ENCODE data around the gene MCOLN2. TPM values are rescaled to one million over a fixed set of nuclear protein-coding genes. Genes with fewer than 3 reads are reported as not detected.

The MCOLN2 gene
- total RNA-seq, 1 donor from 2014 or later: 0.96 TPM

DNA sequence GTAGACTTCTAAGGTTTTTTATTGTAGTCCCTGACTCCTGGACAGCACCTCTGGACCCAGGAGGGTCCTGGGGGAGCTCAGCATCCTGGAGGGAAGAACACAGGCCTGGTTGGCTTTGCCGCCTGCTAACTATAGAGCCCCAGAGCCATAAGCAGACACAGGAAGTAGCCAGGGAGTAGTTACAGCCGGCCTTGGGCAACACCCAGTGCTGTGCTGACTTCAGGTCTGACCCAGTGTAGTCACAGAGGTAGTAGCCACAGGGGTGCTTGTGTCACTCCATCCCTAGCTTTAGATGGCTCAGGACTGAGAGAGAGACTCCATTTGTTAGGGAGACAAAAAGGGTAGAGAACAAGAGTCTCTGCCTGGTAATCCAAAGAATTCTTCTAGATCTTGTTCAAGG is 21.9 kb downstream of the MCOLN2 start:
- Mint-ChIP-seq H3K36me3 (peaks cover 2% of the 10 kb centered on the region), H3K27me3 (ENCODE audit: low read depth) (peaks cover 3% of the 10 kb centered on the region), H3K4me3 (no peak overlapping the region), H3K9me3 (peaks cover 24% of the 10 kb centered on the region), H3K27ac (no peak overlapping the region), H3K4me1 (no peaks in the 10 kb centered on the region)
- TF ChIP-seq, protein P1, sequence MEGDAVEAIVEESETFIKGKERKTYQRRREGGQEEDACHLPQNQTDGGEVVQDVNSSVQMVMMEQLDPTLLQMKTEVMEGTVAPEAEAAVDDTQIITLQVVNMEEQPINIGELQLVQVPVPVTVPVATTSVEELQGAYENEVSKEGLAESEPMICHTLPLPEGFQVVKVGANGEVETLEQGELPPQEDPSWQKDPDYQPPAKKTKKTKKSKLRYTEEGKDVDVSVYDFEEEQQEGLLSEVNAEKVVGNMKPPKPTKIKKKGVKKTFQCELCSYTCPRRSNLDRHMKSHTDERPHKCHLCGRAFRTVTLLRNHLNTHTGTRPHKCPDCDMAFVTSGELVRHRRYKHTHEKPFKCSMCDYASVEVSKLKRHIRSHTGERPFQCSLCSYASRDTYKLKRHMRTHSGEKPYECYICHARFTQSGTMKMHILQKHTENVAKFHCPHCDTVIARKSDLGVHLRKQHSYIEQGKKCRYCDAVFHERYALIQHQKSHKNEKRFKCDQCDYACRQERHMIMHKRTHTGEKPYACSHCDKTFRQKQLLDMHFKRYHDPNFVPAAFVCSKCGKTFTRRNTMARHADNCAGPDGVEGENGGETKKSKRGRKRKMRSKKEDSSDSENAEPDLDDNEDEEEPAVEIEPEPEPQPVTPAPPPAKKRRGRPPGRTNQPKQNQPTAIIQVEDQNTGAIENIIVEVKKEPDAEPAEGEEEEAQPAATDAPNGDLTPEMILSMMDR (IDR thresholded peaks at IDR 0.05; ENCODE audit: unreplicated experiment): no peak
- no peak for DNase-seq (ENCODE audit: low spot score in 2 of 2, unreplicated experiment in 2 of 2)

DNA sequence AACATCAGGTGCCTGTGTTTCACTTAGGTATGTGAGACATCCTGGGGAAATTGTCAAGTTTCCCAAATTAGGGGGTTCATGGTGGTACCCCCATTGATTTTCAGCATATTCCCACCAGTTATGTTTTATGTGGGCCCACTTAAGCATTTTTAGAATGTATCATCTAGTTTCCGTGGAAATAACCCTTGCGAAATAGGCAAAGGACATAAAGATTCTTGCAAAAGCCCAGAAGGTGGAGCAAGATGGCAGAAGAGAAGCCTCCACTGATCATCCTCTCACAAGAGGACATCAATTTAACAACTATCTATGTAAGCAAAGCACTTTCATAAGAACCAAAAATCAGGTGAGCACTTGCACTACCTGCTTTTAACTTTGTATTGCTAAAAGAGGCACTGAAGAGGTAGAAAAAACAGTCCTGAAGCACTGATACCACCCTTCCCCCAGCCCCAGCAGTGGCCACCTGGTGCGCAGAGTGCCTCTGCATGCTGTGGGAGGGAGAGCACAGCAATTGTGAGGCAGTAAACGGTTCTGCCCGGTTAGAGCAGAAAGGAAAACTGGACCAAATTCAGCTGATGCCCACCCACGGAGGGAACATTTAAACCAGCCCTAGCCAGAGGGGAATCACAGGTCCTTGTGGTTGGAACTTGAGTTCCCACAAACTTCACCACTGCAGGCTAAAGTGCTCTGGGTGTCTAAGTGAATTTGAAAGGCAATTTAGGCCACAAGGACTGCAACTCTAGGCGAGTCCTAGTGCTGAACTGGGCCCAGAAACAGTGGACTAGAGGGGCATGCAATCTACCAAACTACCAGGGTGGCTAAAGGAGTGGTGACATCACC is 23.2 kb downstream of the MCOLN2 start:
- Mint-ChIP-seq H3K27ac (no peak overlapping the region), H3K4me3 (no peak overlapping the region), H3K36me3 (peaks cover 2% of the 10 kb centered on the region), H3K27me3 (ENCODE audit: low read depth) (no peaks in the 10 kb centered on the region), H3K9me3 (peaks cover 13% of the 10 kb centered on the region), H3K4me1 (no peaks in the 10 kb centered on the region)
- DNase-seq (ENCODE audit: low spot score in 2 of 2, unreplicated experiment in 2 of 2): no peak
- TF ChIP-seq, protein P1 (IDR thresholded peaks at IDR 0.05; ENCODE audit: unreplicated experiment): no peak

DNA sequence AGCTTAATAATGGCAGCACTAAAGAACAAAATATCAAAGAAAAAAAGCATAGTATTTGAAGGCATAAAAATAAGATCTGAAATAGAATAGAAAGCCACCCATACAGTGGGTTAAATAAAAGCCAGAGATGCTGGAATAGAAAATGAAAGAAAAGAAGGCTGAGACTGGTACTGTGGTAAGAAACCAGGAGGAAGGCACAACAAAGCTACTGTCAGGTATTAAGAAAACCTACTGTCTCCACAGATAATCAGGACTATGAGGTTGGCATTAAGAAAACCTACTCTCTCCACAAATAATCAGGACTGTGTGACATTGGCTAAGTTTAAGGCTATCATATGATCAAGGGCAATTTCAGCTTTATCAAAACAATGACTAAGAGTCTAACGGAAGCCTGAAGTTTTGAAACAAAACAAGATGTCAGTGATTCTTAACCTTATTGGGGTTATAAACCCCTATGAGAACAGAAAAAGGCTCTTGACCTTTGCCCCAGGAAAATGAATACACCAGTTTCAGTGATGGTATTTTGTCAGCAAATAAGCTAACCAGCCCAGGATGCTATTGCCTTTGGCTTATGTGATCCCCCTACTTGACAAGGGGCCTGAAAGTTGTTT is 24.4 kb downstream of the MCOLN2 start:
- no peak overlapping the region for H3K4me3 Mint-ChIP-seq
- TF ChIP-seq, protein P1 (IDR thresholded peaks at IDR 0.05; ENCODE audit: unreplicated experiment): no peak
- no peak overlapping the region for H3K27ac Mint-ChIP-seq
- DNase-seq (ENCODE audit: low spot score in 2 of 2, unreplicated experiment in 2 of 2): no peak
- H3K9me3 Mint-ChIP-seq: peaks cover 6% of the 10 kb centered on the region
- H3K36me3 Mint-ChIP-seq: no peaks in the 10 kb centered on the region
- no peaks in the 10 kb centered on the region for H3K27me3 Mint-ChIP-seq (ENCODE audit: low read depth)
- H3K4me1 Mint-ChIP-seq: no peaks in the 10 kb centered on the region

DNA sequence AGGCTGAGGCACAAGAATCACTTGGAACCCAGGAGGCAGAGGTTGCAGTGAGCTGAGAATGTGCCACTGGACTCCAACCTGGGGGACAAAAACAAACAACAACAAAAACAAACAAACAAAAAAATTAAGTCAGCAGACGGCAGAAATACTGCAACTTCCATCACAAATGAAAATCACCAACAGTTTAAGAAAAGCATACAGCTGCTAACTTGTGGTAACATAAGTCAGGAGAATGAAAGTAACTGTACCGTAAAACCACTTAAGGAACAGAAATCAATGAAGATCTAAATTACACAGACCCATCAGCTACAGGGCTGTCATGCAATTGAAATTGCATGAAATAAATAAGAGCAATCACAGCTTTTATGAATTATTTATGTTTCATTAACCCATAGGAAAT is 25.0 kb downstream of the MCOLN2 start:
- H3K27me3 Mint-ChIP-seq (ENCODE audit: low read depth): no peaks in the 10 kb centered on the region
- no peak overlapping the region for H3K27ac Mint-ChIP-seq
- H3K36me3 Mint-ChIP-seq: no peaks in the 10 kb centered on the region
- peaks cover under 1% of the 10 kb centered on the region for H3K9me3 Mint-ChIP-seq
- no peaks in the 10 kb centered on the region for H3K4me1 Mint-ChIP-seq
- TF ChIP-seq, protein P1 (IDR thresholded peaks at IDR 0.05; ENCODE audit: unreplicated experiment): no peak
- no peak overlapping the region for H3K4me3 Mint-ChIP-seq
- DNase-seq (ENCODE audit: low spot score in 2 of 2, unreplicated experiment in 2 of 2): no peak

DNA sequence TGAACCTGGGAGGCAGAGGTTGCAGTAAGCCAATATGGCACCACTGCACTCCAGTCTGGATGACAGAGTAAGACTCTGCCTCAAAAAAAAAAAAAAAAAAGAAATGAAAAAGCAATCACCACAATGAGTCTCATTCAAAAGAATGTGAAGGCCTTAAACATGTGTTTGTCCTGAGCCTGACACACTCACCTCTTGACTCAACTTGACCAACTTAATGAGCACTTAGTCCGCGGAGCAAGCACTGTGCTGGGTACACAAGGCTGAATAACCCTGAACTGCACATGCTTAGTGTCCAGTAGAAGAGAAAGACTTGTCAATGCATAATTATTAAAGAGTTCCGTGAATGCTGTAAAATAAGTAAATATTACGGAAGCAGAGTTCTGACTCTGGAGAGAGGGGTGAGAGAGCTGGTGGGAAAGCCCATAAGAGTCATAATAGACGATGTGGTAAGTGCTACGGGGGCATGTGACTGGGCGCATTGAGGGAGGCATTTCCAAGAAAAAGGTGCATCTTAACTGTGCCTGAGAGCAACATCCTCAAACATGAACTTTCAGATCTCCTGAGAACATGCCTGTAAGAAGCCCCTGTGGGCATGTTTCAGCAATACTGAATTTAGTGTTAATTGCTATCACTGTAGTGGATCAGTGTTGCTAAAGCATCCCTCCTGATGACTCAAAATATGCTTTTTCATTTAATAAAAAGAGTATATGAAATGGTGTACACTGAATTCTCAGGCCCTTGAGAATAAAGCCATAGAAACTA is 27.2 kb downstream of the MCOLN2 start:
- Mint-ChIP-seq H3K27me3 (ENCODE audit: low read depth) (no peaks in the 10 kb centered on the region), H3K4me3 (no peak overlapping the region), H3K9me3 (no peaks in the 10 kb centered on the region), H3K27ac (no peak overlapping the region), H3K4me1 (no peaks in the 10 kb centered on the region), H3K36me3 (no peaks in the 10 kb centered on the region)
- DNase-seq (ENCODE audit: low spot score in 2 of 2, unreplicated experiment in 2 of 2): no peak
- TF ChIP-seq, protein P1 (IDR thresholded peaks at IDR 0.05; ENCODE audit: unreplicated experiment): no peak
